ENCODE data around the gene SPDYE2.
"Not testable (repeated sequence)": the region's sequence is repeated elsewhere in the genome, so short reads cannot be mapped to it uniquely, and the experiment has no call there.

- TF ChIP-seq CTCF, POLR2A, POLR2AphosphoS5 (IDR thresholded peaks at IDR 0.05): not testable (repeated sequence)
Measured at GRCh38 chr7:102524803-102525202, 26.2 kb upstream of the SPDYE2 start.

Measured in stomach (tissue), 4 donors.